BE2C (cell line): ENCODE measurements around the gene DAP3. TPM values are rescaled to one million over a fixed set of nuclear protein-coding genes. Genes with fewer than 3 reads are reported as not detected.
"Not testable (repeated sequence)": the region's sequence is repeated elsewhere in the genome, so short reads cannot be mapped to it uniquely, and the experiment has no call there.

Experiments
- DNase-seq: peaks from one replicate; pipeline ENCODE4 v3.0.0-alpha.2; 2020
- H3K27me3 ChIP-seq: fragments of 250-450 bp; sonication (Bioruptor Pico); 2 replicates; pipeline ENCODE4 v1.5.1; 2020; ENCODE audit warnings: mild to moderate bottlenecking
- H3K36me3 ChIP-seq: fragments of 250-450 bp; sonication (Bioruptor Pico); 2 replicates; pipeline ENCODE4 v1.5.1; 2020; ENCODE audit warnings: mild to moderate bottlenecking
- H3K4me1 ChIP-seq: fragments of 250-450 bp; sonication (Bioruptor Pico); 2 replicates; pipeline ENCODE4 v1.5.1; 2020
- H3K4me3 ChIP-seq: 2 replicates; pipeline ENCODE4 v1.5.1; 2011; ENCODE audit warnings: low read depth, low read length
- H3K9me3 ChIP-seq: fragments of 250-450 bp; sonication (Bioruptor Pico); 2 replicates; pipeline ENCODE4 v1.5.1; 2020
- CTCF ChIP-seq: IDR thresholded peaks from 2 replicates; pipeline ENCODE4 v1.5.1; 2012; ENCODE audit warnings: mild to moderate bottlenecking, low read depth, low read length
- polyA plus RNA-seq: library from polyadenylated mRNA; unstranded; fragments of >200 nt; gene quantifications from one replicate; pipeline ENCODE4 v1.2.1, GENCODE V29; 2012; ENCODE audit warnings: low read depth, missing spikeins; ENCODE audit not compliant: insufficient read length, insufficient read depth

DAP3 gene
- polyA plus RNA-seq: 236 TPM

- not testable (repeated sequence) for H3K9me3 ChIP-seq, H3K27me3 ChIP-seq, DNase-seq
Observed at GRCh38 chr1:155689081-155689607, at the start of gene DAP3. TSS of gene DAP3 (plus strand) at chr1:155689091. CDS start at chr1:155709780, 20,689 bp downstream.

GRCh38 chr1:155640367-155640766 is 48.5 kb upstream of the DAP3 start:
- Histone ChIP-seq H3K27me3 (no peaks in the 10 kb centered on the region), H3K9me3 (peaks cover 5% of the 10 kb centered on the region), H3K36me3 (no peaks in the 10 kb centered on the region), H3K4me1 (no peaks in the 10 kb centered on the region), H3K4me3 (no peak overlapping the region)
- DNase-seq: no peak
- no peak for TF ChIP-seq CTCF

More at GRCh38 chr1:155689081-155689607, at the start of gene DAP3:
- not testable (repeated sequence) for H3K4me1 ChIP-seq, H3K36me3 ChIP-seq
- H3K4me3 ChIP-seq: peak within 1 kb of the TSS; percentile 98

- DNase-seq, H3K27me3 ChIP-seq, H3K9me3 ChIP-seq, H3K4me1 ChIP-seq, H3K4me3 ChIP-seq, H3K36me3 ChIP-seq: not testable (repeated sequence)
Observed at GRCh38 chr1:155642559-155643180, 46.2 kb upstream of the DAP3 start.

- H3K4me3 ChIP-seq: no peak overlapping the region
- no peak for DNase-seq
- no peaks in the 10 kb centered on the region for H3K36me3 ChIP-seq
- H3K27me3 ChIP-seq: no peaks in the 10 kb centered on the region
- no peak for TF ChIP-seq CTCF
- peaks cover 5% of the 10 kb centered on the region for H3K9me3 ChIP-seq
- no peaks in the 10 kb centered on the region for H3K4me1 ChIP-seq
Observed at GRCh38 chr1:155643230-155643629, 45.7 kb upstream of the DAP3 start.

GRCh38 chr1:155645034-155645598 is 43.8 kb upstream of the DAP3 start:
- Histone ChIP-seq H3K4me3 (no peak overlapping the region), H3K4me1 (no peaks in the 10 kb centered on the region)
- no peak for DNase-seq

GRCh38 chr1:155645648-155646047 is 43.2 kb upstream of the DAP3 start:
- TF ChIP-seq CTCF: no peak
- H3K27me3 ChIP-seq: no peaks in the 10 kb centered on the region
- H3K36me3 ChIP-seq: no peaks in the 10 kb centered on the region
- H3K4me3 ChIP-seq: no peak overlapping the region
- H3K4me1 ChIP-seq: peaks cover 1% of the 10 kb centered on the region; the same call in 1 of the 2 replicates
- no peak for DNase-seq
- peaks cover 5% of the 10 kb centered on the region for H3K9me3 ChIP-seq

More at GRCh38 chr1:155645034-155645598, 43.8 kb upstream of the DAP3 start:
- no peak for TF ChIP-seq CTCF
- H3K9me3 ChIP-seq: peaks cover 5% of the 10 kb centered on the region
- H3K36me3 ChIP-seq: no peaks in the 10 kb centered on the region
- no peaks in the 10 kb centered on the region for H3K27me3 ChIP-seq

- H3K4me3 ChIP-seq: no peak overlapping the region
- no peak for DNase-seq
- H3K27me3 ChIP-seq: no peaks in the 10 kb centered on the region
- TF ChIP-seq CTCF: no peak
- H3K36me3 ChIP-seq: no peaks in the 10 kb centered on the region
- peaks cover 5% of the 10 kb centered on the region for H3K4me1 ChIP-seq
- peaks cover 5% of the 10 kb centered on the region for H3K9me3 ChIP-seq
Observed at GRCh38 chr1:155646307-155646706, 42.6 kb upstream of the DAP3 start.
